NAMALWA (cell line): ENCODE data around the gene CD28.
"Not testable (repeated sequence)": the region's sequence is repeated elsewhere in the genome, so short reads cannot be mapped to it uniquely, and the experiment has no call there.

Experiments used
- DNase-seq: peaks from one replicate; pipeline ENCODE4 v3.0.0-alpha.2; 2015; ENCODE audit warnings: low spot score

The CD28 gene

DNA sequence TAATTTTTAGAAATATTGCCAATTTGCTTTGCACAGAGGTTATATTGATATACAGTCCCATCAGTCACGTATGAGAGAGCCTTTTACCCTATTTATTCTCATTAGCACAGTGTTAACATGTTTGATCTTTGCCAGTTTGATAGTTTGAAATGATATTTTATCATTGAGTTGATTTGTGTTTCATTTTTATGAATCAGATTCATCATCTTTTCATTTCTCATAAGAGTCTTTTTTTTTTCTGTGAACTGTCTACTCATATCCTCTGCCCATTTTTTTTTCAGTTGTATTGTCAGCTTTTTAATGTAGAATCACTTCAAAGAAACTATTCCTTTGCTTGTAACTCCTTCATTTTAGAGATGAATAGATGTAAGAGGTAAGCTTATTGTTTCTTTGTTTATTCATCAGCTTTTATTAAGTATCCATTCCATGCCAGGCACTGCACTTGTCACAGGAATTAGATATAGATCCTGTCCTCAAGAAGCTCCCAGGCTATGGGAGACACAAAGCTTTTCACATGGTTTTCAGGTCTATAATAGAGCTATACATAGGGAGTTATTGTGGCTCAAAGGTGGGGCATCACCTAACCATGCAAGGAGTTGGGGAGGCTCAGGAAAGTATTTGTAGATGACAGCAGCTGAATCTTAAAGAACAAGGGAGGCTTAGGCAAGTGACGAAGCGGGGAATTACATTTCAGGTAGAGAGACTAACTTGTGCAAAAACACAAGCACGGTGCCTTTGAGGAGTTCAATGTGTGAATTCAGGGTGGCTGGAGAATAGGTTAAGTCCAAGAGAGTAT lies 42.1 kb downstream of the CD28 start:
- DNase-seq: no peak

DNA sequence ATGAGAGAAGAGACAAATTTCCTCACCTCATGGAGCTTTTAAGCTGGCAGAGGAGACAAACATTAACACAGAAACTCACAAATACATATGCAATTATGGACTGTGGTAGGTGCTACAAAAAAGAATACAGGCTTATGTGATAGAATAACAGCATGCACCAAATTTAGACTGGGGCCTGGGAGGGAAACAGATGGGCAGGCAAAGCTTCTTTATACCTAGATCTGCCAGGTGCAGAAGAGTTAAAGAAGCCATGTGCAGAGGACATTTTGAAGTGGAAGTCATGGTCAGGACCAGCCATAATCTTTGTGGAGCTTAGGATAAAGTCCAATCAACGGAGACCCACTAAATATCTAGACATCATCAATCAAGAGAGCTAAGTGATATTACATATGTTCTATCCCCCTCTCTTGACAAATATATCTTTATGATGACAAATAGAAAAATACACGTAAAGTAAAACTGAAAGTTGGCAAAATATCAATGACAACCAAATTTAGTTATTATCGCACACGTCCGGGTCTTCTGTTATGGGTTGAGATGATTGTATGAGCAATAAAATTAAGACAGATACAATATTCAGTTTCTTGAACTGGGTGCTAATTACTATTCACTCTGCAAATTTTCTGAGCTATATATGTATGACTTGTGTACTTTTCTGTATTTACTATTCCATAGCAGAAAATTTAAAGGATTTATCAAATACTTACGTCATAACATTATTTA lies 44.1 kb downstream of the CD28 start:
- DNase-seq: no peak

DNA sequence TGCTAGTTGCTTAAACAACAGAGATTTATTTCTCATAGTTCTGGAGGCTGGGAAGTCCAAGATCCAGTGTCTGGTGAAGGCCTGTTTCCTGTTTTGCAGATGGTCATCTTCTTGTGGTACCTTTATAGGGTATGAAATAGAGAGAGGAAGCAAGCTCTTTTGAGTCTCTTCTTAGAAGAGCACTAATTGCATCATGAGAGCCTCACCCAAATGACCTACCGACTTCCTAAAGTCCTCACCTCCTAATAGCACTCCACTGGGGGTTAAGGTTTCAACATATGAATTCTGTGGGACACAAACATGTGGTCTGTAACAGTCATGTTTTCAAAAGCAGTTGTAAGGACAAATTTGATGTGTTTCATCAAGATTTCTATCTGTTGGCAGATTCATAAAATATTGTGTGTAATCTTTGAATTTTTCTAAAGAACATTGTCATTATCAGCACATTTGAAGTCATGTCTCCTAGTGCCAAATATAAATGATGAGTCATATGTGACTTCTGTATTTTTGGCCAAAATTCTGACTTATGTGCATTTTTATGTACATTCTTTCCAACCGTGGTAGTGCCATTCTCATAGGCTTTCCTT lies 45.3 kb downstream of the CD28 start:
- no peak for DNase-seq

DNA sequence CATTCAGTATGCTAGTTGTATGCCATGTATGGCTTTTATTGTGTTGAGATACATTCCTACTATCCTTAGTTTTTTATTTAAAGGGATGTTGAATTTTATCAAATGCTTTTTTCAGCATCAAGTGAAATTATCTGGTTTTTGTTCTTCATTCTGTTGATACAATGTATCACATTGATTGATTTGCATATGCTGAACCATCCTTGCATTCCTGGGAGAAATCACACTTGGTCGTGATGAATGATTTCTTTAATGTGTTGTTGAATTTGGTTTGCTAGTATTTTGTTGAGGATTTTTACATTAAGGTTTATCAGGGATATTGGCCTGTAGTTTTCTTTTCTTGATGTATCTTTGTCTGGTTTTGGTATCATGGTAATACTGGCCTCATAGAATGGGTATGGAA lies 49.7 kb downstream of the CD28 start:
- no peak for DNase-seq

DNA sequence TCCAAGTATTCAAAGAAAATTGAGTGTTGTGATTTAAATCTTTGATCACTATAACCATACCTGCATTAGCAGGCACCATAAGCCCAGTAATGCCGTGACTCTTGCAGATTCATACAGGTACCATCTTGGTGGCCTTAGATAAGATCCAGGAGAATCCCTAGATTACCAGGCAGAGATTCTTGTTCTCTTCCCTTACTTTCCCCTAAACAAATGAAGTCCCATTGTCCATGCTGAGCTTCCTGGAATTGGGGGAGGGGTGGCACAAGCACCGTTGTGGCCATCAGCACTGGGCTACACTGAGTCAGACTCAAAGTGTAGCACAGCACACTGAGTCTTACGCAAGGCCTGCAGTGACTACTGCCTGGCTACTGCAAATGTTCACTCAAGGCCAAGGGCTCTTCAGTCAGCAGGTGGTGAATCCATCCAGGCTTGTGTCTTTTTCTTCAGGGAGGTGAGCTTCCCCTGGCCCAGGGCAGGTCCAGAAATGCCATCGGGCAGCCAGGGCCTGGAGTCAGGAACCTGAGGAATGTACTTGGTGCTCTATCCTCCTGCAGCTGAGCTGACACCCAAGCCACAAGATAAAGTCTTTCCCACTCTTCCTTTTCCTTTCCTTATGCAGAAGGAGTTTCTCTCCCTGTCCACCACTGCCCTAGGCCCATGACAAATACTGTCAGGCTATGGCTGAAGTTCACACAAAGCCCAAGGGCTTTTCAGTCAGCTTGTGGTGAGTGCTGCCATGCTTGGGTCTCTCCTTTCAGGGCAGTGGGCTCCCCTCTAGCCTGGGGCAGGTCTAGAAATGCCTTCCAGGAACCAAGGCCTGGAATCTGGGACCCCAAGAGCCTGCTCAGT lies 52.6 kb downstream of the CD28 start:
- no peak for DNase-seq

DNA sequence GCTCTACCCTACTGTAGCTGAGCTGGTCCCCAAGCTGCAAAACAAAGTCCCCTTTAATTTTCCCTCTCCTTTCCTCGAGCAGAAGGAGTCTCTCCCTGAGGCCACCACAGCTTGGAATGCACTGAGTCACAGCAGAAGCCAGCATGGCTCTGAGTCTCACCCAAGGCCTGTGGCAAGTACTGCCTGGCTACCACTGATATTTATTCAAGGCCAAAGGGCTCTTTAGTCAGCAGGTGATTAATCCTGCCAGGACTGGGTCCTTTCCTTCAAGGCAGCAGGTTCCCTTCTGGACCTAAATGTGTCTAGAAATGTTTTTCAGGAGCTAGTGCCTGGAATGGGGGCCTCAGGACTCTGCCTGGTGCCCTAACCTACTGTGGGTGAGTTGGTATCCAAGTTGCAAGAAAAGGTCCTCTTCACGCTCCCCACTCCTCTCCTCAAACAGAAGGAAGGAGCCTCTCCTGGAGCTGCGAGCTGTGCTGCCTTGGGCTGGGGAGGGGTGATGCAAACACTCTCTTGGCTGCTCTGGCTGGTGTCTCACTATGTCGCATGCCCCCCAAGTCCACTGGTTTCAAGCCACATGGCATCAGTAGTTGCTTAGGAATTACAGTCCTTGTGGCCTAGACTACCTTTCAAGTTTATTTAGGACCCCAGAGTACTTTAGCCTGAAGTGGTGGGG lies 53.4 kb downstream of the CD28 start:
- DNase-seq: no peak

DNA sequence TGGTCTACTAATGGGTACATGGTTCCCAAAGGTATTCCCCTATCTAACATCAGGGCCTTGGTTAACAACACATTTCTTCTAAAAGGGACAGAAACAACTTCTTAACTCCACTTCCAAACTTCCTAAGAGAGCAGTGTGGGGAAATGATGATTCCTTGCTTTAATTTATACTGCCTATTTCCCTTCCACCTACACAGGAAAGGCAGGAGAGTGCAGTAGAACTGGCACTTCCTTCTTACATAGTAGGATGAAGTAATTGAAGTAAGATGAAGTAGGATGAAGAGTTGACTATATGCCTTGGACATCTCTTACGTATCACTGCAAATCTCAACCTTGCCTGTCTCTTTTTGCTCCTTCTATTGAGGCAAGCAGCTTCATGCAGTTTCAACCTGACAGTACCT lies 54.7 kb downstream of the CD28 start:
- DNase-seq: no peak

DNA sequence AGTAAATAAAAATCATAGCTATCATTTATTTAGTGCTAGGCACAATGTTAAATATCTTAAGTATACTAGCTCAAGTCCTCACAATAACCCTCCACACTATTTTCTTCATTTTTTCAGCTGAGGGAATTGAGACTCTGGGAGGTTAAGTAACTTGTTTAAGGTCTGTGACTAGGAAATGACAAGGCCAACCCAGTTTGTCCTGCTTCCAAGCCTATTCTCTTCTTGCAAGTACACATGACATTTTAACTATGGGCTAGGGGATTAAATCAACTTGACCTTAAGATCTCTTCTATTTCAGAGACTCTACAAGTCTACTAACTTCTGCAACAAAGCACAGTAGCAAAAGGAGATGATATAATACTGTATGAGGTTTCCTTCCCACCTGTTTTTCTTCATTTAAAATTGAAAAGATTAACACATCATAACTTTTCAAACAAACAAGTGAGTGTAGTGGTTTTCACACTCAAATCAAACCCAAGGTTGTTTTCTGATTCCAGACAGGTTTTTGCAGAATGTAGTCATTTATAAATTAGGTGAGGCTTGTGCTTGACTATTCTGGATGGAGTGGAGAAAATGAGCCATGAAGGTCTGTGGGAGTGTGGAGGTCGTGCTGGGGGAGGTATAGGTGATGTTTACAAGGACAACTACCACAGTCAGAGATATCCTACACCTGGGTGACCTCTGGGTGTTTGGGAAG lies 57.0 kb downstream of the CD28 start:
- DNase-seq: no peak

DNA sequence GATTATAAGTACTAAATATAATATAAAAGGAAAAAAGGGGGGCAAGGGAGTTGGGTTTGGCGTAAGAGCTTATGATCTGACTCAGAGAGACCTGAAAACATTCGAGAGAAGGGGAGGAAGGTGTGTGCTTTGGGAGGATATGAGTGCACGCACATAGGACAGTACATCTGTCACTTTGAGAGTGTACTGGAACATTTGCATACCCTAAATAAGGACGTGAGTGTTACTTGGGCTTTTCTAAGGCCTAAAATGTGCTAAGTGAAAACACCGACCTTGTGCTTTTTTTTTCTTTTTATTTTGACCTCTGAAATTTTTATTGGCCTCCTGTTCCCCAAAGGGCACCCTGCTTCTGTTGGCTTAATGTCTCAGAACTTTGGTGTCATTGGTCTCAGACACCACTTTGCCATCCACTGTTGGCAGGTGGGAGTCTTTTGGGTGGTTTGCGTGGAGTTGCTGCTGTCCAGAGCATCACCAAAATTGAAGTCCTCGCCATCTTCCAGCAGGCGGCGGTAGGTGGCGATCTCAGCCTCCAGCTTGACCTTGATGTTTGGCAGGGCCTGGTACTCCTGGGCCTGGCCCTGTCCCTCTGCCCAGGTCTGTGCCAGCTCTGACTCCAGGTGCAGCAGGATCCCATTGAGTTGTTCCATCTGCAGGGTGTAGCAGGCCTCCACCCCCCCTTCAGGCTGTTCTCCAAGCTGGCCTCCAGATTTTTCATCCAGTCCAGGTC lies 57.7 kb downstream of the CD28 start:
- DNase-seq: no peak

DNA sequence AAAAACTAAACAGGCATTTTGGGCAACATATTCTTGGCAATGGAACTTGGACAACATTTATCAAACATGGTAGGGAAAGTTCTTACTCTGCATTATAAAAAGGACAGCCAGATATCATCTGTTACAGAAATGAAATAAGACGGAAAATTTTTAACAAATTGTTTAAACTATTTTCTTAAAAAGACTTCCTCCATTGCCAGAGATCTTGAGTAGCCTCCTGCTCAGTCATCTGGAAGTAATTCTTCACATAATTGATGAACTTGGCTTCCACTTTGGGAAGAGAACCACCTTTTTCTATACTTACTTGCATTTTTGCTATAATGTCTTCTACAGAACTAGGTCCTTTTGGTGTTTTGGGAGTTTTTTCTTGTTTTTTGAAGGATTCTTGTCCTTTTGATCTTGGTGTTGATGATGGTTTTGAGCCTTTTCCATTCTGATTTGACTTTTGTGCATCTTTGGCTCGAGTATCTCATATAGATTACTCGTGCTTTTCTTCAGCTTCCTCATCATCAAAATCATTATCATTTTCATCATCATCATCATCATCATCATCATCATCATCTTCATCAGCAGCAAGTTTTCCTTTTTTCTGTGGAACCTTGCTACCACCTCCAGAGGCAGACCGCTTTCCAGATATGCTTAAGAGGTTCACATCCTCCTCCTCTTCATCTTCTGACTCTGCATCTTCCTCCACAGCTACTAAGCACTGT lies 66.2 kb downstream of the CD28 start:
- DNase-seq: no peak

DNA sequence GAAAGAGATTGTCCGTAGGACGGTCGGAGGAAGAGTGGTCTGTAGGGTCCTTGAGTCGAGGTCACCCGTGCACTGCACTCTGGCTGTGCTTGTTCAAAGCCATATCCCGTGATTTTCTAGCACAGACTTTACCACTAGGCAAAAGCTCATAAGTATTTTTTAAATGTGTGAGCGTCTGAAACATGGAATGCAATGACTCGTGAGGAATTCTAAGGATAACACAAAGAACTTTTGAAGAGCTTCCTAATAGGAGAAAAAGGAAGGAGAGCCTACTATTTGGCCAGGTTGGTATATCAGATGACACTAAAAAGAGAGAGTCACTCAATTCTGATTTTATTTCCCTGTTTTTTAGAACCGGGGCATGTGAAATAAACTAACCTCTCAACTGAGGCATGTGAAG lies 68.3 kb downstream of the CD28 start:
- DNase-seq: no peak

DNA sequence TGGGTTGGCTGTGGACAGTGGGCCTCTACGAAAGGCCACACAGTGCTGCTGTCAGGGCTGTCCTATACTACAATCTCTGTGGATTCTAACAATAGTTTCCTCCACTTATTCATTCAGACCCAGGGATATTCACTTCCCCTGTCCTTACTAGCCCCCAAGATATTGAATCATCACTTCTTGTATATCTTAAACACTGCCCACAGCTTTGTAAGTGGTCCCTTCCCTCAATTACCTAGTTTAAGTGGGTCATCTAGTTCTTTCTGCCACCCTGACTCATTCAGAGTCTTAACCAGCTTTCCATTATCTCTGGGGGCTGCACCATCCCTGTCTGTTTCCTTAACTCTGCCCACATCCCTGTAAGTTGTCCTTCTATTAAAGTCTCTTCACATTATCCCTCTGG lies 69.2 kb downstream of the CD28 start:
- no peak for DNase-seq

DNA sequence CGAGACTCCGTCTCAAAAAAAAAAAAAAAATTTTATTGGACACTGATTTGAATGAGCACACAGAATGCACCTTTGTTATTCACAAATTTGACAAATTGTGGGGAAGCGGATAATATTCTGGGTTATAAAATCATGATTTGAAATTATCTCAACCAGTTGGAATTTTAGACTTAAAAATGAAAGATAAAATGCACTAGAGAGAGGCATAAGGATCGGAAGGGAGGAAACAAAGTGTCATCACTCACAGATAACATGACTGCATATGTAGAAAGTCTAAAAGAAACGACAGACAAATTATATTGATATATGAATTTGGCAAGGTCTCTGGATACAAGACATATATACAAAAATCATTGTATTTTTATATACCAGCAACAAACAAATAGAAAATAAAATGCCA lies 70.6 kb downstream of the CD28 start:
- DNase-seq: no peak

DNA sequence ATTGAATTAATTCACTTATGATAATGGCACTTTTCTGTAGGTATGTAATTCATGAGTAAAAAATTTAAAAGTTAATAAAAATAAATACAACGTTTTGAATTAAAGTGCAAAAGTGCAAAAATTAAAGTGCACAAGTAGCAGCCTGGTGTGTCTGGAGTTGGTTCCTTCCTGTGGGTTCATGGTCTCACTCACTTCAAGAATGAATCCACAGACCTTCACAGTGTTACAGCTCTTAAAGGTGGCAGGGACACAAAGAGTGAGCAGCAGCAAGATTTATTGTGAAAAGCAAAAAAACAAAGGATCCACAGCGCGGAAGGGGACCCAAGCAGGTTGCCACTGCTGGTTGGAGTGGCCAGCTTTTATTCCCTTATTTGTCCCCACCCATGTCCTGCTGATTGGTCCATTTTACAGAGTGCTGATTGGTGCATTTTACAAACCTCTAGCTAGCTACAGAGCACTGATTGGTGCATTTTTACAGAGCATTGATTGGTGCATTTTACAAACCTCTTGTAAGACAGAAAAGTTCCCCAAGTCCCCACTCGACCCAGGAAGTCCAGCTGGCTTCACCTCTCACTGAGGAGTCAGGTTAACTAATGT lies 73.1 kb downstream of the CD28 start:
- DNase-seq: not testable (repeated sequence)

DNA sequence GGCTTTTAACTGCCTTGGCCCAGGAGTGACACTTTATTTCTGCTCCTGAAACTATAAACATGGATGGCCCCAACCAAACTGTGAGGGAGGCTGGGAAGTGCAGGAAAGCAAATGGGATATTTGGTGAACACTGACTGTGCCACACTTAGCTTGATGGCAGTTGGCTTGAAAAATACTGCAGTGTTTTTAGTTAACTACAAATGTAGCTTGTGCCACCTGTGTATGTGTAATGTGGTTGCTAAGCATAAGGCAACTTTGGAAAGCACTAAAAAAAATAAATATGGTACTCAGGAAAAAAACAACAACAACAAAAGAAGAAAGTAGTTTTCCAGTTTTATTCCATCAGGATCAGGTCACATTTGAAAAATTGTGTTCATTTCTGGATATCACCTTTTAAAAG lies 73.8 kb downstream of the CD28 start:
- no peak for DNase-seq

DNA sequence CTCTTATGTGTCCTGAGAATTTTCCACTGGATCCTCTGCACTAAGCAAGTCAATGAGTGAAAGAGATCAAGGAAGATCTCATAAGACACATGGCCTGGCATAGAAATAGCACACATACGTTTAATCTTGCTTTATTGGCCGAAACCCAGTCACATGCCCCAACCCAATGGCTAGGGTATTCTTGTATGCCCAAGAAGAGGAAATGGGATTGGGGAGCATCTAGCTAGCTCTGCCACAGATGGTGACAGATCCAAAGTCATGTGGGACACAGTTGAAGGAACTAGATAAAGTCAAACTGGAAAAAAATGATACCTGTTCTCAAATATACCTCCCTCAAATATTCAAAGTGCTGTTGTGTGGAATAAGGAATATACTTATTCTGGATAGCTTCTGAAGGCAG lies 74.7 kb downstream of the CD28 start:
- no peak for DNase-seq

DNA sequence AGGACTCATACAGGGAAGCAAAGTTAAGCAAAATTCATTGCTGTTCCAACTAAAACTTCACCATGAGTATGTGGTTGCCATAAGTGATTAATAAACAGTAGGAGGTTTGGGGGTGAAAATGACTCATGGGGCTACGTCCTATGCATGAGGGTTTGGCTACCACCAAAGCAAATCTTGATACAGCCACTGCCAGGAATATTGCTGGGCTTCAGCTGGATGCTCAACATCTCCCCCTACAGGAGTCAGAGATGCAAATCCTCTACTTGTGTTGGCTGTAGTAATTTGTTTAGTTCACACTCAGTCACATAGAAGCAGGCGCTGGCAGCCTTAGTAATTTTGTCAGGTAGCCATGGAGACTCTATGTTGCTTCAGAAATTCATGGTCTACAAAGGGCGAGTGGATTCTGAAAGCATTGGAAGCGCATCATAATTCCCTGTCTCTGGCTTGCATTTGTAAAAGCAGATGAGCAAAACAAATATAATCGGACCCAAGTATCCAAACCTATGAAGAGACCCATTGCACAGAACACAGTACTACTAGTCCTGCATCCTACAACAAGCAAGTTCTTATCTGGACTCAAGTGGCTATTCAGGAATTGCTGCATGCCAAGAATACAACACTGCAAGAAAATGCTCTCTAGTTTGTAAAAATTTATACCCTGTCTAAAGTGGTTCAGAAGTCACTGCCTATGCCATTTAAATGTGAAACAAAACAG lies 76.0 kb downstream of the CD28 start:
- DNase-seq: peak; percentile 73

DNA sequence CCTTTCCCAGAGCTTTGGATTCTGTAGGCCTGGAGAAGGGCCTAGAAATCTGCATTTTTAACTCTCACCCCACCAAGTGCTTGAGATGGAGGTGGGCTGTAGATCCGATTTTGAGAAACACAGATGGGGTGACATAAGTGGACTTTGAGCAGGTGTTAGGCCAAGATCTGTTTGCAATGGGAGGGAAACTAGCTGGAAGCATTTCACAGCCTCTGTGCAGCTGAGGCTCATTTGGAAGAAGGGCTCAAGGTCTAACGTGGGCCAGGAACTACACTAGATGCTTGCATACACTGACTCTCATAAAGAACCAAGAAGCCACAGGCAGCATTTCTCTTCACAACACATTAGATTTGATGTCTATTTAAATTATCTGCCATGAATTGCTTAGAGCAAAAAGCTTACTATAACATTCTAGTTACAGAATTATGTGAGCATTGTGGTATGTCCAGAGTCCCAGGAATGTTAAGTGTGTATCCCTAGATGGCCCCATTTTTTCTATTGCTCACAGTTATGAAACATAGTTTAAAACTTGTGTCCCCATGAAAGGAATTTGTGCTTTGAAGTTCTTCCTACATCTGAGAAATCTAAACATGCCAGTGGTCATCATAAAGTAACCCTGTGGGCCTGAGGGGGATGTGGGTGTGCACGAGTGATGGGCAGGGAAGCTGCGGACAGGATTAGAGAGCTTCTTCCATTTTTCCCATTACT lies 77.2 kb downstream of the CD28 start:
- DNase-seq: no peak
